SU-DHL-6 (cell line): ENCODE measurements around the gene TRAPPC10.

ENCODE experiments used
- H2AFZ ChIP-seq: fragments of 200-600 bp; sonication (generic); 2 replicates; pipeline ENCODE4 v1.6.1; 2014; ENCODE audit warnings: low read depth, mild to moderate bottlenecking, moderate library complexity, mixed read lengths, antibody characterized with exemption, low read length; ENCODE audit not compliant: severe bottlenecking
- H3F3A ChIP-seq: fragments of 200-600 bp; shearing (Covaris generic); 2 replicates; pipeline ENCODE4 v1.6.0; 2016; ENCODE audit warnings: antibody characterized with exemption, mild to moderate bottlenecking; ENCODE audit not compliant: insufficient read depth
- H3K27ac ChIP-seq: fragments of 200-600 bp; sonication (generic); 2 replicates; pipeline ENCODE4 v1.5.1; 2016; ENCODE audit warnings: low read depth, mild to moderate bottlenecking, low read length, moderate library complexity, mixed read lengths
- H3K27me3 ChIP-seq: fragments of 200-600 bp; sonication (generic), shearing (Covaris generic); 2 replicates; pipeline ENCODE4 v1.6.0; 2014; ENCODE audit warnings: mild to moderate bottlenecking, low read length
- H3K36me3 ChIP-seq: fragments of 200-600 bp; sonication (generic); 2 replicates; pipeline ENCODE4 v1.6.1; 2014; ENCODE audit warnings: mild to moderate bottlenecking, low read length, mixed read lengths
- H3K4me2 ChIP-seq: fragments of 300-600, 200-600 bp; shearing (Covaris generic), sonication (generic); 2 replicates; pipeline ENCODE4 v1.6.0; 2014; ENCODE audit warnings: low read length, low read depth, mild to moderate bottlenecking; ENCODE audit not compliant: poor library complexity, severe bottlenecking
- H3K4me3 ChIP-seq: fragments of 200-600 bp; sonication (generic); 2 replicates; pipeline ENCODE4 v1.5.1; 2014; ENCODE audit warnings: antibody characterized with exemption, low read length, mild to moderate bottlenecking, mixed read lengths; ENCODE audit not compliant: insufficient read depth, poor library complexity, severe bottlenecking
- H3K79me2 ChIP-seq: fragments of 200-600 bp; sonication (generic); 2 replicates; pipeline ENCODE4 v1.6.1; 2014; ENCODE audit warnings: mild to moderate bottlenecking, low read length, moderate library complexity; ENCODE audit not compliant: insufficient read depth
- H3K9ac ChIP-seq: fragments of 200-600 bp; sonication (generic); 2 replicates; pipeline ENCODE4 v1.7.0; 2014; ENCODE audit warnings: mild to moderate bottlenecking, low read length
- H3K9me2 ChIP-seq: fragments of 200-600 bp; sonication (generic); replicated peaks from 2 replicates; pipeline ENCODE4 v1.6.1; 2014; ENCODE audit warnings: low read length; ENCODE audit not compliant: insufficient read depth
- H3K9me3 ChIP-seq: fragments of 200-600 bp; sonication (generic); 2 replicates; pipeline ENCODE4 v1.6.1; 2014; ENCODE audit warnings: low read length, mixed read lengths; ENCODE audit not compliant: insufficient read depth
- H4K20me1 ChIP-seq: fragments of 200-600 bp; sonication (generic); 2 replicates; pipeline ENCODE4 v1.6.1; 2014; ENCODE audit warnings: low read depth, mild to moderate bottlenecking, antibody characterized with exemption, low read length, moderate library complexity, mixed read lengths
- EZH2phosphoT487 ChIP-seq: fragments of 200-600 bp; sonication (generic), shearing (Covaris generic); conservative IDR thresholded peaks from 2 replicates; pipeline ENCODE4 v1.6.1; 2018; ENCODE audit warnings: mild to moderate bottlenecking, antibody characterized with exemption, low read length, moderate library complexity, mixed read lengths
- TF ChIP-seq, protein P1 (sequence below): fragments of 200-600 bp; sonication (generic); IDR thresholded peaks from one replicate; pipeline ENCODE4 v1.5.1; 2017; ENCODE audit warnings: antibody characterized with exemption, mild to moderate bottlenecking, low read length, moderate library complexity; ENCODE audit not compliant: insufficient read depth, poor library complexity, severe bottlenecking

TRAPPC10 gene

GRCh38 chr21:44066116-44066515 is 54.0 kb downstream of the TRAPPC10 start:
- H3K9me3 ChIP-seq, result no peaks in the 10 kb centered on the region
- H3F3A ChIP-seq, result no peaks in the 10 kb centered on the region
- H3K27ac ChIP-seq, result no peak overlapping the region
- H3K9me2 ChIP-seq, result no peaks in the 10 kb centered on the region
- no peaks in the 10 kb centered on the region for H3K27me3 ChIP-seq
- H3K79me2 ChIP-seq, result peaks cover 8% of the 10 kb centered on the region
- TF ChIP-seq EZH2phosphoT487, result no peak
- no peak overlapping the region for H3K9ac ChIP-seq
- H3K4me2 ChIP-seq, result no peak overlapping the region
- no peaks in the 10 kb centered on the region; the same call in 1 of the 2 replicates for H4K20me1 ChIP-seq
- no peak overlapping the region for H2AFZ ChIP-seq
- peaks cover 4% of the 10 kb centered on the region; the same call in 1 of the 2 replicates for H3K36me3 ChIP-seq
- H3K4me3 ChIP-seq, result no peak overlapping the region

- Histone ChIP-seq H3K9me2 (no peaks in the 10 kb centered on the region), H3K36me3 (peaks cover 4% of the 10 kb centered on the region; the same call in 1 of the 2 replicates), H3K79me2 (peaks cover 8% of the 10 kb centered on the region), H3F3A (no peaks in the 10 kb centered on the region), H3K27ac (no peak overlapping the region), H4K20me1 (no peaks in the 10 kb centered on the region; the same call in 1 of the 2 replicates), H3K9me3 (no peaks in the 10 kb centered on the region), H2AFZ (no peak overlapping the region), H3K4me3 (no peak overlapping the region), H3K27me3 (no peaks in the 10 kb centered on the region), H3K9ac (no peak overlapping the region), H3K4me2 (no peak overlapping the region)
- no peak for TF ChIP-seq EZH2phosphoT487
- TF ChIP-seq, protein P1, sequence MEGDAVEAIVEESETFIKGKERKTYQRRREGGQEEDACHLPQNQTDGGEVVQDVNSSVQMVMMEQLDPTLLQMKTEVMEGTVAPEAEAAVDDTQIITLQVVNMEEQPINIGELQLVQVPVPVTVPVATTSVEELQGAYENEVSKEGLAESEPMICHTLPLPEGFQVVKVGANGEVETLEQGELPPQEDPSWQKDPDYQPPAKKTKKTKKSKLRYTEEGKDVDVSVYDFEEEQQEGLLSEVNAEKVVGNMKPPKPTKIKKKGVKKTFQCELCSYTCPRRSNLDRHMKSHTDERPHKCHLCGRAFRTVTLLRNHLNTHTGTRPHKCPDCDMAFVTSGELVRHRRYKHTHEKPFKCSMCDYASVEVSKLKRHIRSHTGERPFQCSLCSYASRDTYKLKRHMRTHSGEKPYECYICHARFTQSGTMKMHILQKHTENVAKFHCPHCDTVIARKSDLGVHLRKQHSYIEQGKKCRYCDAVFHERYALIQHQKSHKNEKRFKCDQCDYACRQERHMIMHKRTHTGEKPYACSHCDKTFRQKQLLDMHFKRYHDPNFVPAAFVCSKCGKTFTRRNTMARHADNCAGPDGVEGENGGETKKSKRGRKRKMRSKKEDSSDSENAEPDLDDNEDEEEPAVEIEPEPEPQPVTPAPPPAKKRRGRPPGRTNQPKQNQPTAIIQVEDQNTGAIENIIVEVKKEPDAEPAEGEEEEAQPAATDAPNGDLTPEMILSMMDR, result no peak
These were observed 55.1 kb downstream of the TRAPPC10 start for GRCh38 chr21:44067011-44067839.

DNA sequence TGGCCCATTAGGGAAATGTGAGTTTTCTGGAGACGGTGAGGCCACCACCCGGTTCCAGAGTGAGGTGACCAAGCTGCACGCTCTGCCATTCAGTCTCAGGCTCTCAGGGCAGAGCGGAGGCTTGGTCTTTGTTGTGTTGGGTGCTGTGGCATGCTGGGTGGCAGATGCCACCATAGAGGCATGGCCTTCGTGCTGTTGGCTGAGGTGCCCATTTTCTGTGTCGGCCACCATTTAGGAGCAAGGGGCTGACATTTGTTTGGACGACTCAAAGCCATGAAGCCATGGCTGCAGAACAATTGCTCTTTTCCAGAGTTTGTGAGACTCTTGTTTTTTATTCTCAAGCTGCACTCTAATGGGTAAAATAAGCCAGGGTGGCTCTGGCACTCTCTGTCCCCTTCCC is 58.3 kb downstream of the TRAPPC10 start:
- peaks cover 7% of the 10 kb centered on the region; the same call in 1 of the 2 replicates for H3K36me3 ChIP-seq
- no peaks in the 10 kb centered on the region; the same call in 1 of the 2 replicates for H4K20me1 ChIP-seq
- H3K27ac ChIP-seq, result no peak overlapping the region

More for the DNA sequence above, 58.3 kb downstream of the TRAPPC10 start:
- Histone ChIP-seq H3K4me2 (no peak overlapping the region), H3F3A (no peaks in the 10 kb centered on the region), H3K9me3 (no peaks in the 10 kb centered on the region), H3K27me3 (no peaks in the 10 kb centered on the region), H3K9me2 (no peaks in the 10 kb centered on the region), H3K79me2 (no peaks in the 10 kb centered on the region; the same call in 1 of the 2 replicates), H2AFZ (no peak overlapping the region), H3K4me3 (no peak overlapping the region), H3K9ac (no peak overlapping the region)
- TF ChIP-seq, protein P1, result no peak
- TF ChIP-seq EZH2phosphoT487, result no peak
